Measurements from ENCODE around the gene ZNF593OS.

- TF ChIP-seq POLR2A (IDR thresholded peaks at IDR 0.05) (no peak), CTCF (IDR thresholded peaks at IDR 0.05 in 8 of 11, conservative IDR thresholded peaks at IDR 0.05 in 3 of 11) (no peak), POLR2AphosphoS5 (IDR thresholded peaks at IDR 0.05) (no peak)
Observed at GRCh38 chr1:26195805-26196204, 24.2 kb upstream of the ZNF593OS start.

All from spleen (tissue), 7 donors.